Measurements from ENCODE around the gene RTP2. TPM values are rescaled to one million over a fixed set of nuclear protein-coding genes. Genes with fewer than 3 reads are reported as not detected.

Gene RTP2
- total and polyA plus RNA-seq, 2 of the 4 experiments (the other 2 are of a cell fraction), result not detected

GRCh38 chr3:187734841-187735240 is 32.5 kb upstream of the RTP2 start:
- H2BK20ac ChIP-seq (ENCODE audit: low read depth, low read length), result no peak overlapping the region
- H4K91ac ChIP-seq (ENCODE audit: insufficient read depth, low read depth, low read length), result no peak overlapping the region
- H2BK120ac ChIP-seq (ENCODE audit: low read depth, low read length), result no peak overlapping the region
- no peak overlapping the region for H3K18ac ChIP-seq (ENCODE audit: low read depth, low read length)
- H2AK5ac ChIP-seq (ENCODE audit: low read depth, low read length), result no peak overlapping the region
- CTCF ChIA-PET, result interaction anchor here (1.0 kb wide), 1 partner anchor 20 kb away, joined by 3 read pairs; no protein-coding TSS in a partner anchor
- no peak overlapping the region for H2BK15ac ChIP-seq (ENCODE audit: low read depth, low read length)
- no CpG with 5 or more reads among the region's 3 CpGs for WGBS, 2 experiments (ENCODE audit: extremely low coverage in 2 of 2, insufficient read length in 1 of 2)
- no peak overlapping the region for H3K4me3 ChIP-seq (ENCODE audit: insufficient read depth, low read depth, low read length)
- no peak overlapping the region for H2BK5ac ChIP-seq (ENCODE audit: low read depth, low read length, poor library complexity, severe bottlenecking)
- H3K4ac ChIP-seq (ENCODE audit: low read depth, low read length), result no peak overlapping the region
- H3K27me3 ChIP-seq (ENCODE audit: control insufficient read depth, insufficient read depth, low read length), result no peaks in the 10 kb centered on the region
- no peak overlapping the region for H4K8ac ChIP-seq (ENCODE audit: low read depth in 2 of 2, low read length in 2 of 2)
- no peak overlapping the region for H2AK9ac ChIP-seq (replicated peaks; ENCODE audit: low read depth, low read length, poor library complexity)
- peaks cover 41 to 75% of the 10 kb centered on the region in 2 experiments for H3K79me1 ChIP-seq (ENCODE audit: low read depth in 1 of 2, low read length in 2 of 2)
- ATAC-seq (ENCODE audit: low read depth) (no peak), DNase-seq (no peak)
- H3K27ac ChIP-seq (ENCODE audit: insufficient read depth, low read length), result no peak overlapping the region
- intact Hi-C loops (cut with micrococcal nuclease) (no loop called here), dilution Hi-C loops (cut with HindIII; ENCODE audit: low sequenced_read_pairs, unreplicated experiment) (loop anchor here (25.0 kb wide), 1 partner anchor 577 kb away; no protein-coding TSS in a partner anchor), in situ Hi-C loops (cut with MboI; ENCODE audit: low sequenced_read_pairs) (loop anchor here (10.0 to 25.0 kb wide), 5 partner anchors 677 to 1420 kb away; no protein-coding TSS in a partner anchor)
- peaks cover 43% of the 10 kb centered on the region for H4K20me1 ChIP-seq (ENCODE audit: insufficient read depth, low read length)
- no peak overlapping the region for H3K14ac ChIP-seq (replicated peaks; ENCODE audit: low read depth, low read length)
- peaks cover 17% of the 10 kb centered on the region for H3K9me1 ChIP-seq (ENCODE audit: insufficient read depth, low read length)
- no TSS peak for BruUV-seq (replicated peaks)
- TF ChIP-seq, protein P1, sequence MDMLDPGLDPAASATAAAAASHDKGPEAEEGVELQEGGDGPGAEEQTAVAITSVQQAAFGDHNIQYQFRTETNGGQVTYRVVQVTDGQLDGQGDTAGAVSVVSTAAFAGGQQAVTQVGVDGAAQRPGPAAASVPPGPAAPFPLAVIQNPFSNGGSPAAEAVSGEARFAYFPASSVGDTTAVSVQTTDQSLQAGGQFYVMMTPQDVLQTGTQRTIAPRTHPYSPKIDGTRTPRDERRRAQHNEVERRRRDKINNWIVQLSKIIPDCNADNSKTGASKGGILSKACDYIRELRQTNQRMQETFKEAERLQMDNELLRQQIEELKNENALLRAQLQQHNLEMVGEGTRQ (IDR thresholded peaks at IDR 0.05; ENCODE audit: low read depth, low read length), result no peak
- TF ChIP-seq CEBPB (IDR thresholded peaks at IDR 0.05; ENCODE audit: low read depth, low read length) (no peak), MXI1 (IDR thresholded peaks at IDR 0.05; ENCODE audit: borderline replicate concordance, low read depth, low read length) (no peak)
- H3K9me3 ChIP-seq (ENCODE audit: control insufficient read depth, insufficient read depth, low read length), result no peaks in the 10 kb centered on the region
- H2AFZ ChIP-seq (replicated peaks; ENCODE audit: low read length, poor library complexity), result no peak overlapping the region
- no peak overlapping the region for H3K23ac ChIP-seq (ENCODE audit: low read depth, low read length)
- H3K36me3 ChIP-seq (ENCODE audit: control insufficient read depth, insufficient read depth, low read length), result peaks cover 26% of the 10 kb centered on the region
- H3K56ac ChIP-seq (ENCODE audit: extremely low read depth, insufficient read depth, low read length), result no peak overlapping the region
- H3K4me1 ChIP-seq (ENCODE audit: control insufficient read depth, insufficient read depth, low read length), result peaks cover 16% of the 10 kb centered on the region
- no peak overlapping the region for H4K5ac ChIP-seq (ENCODE audit: low read depth, low read length)
- POLR2A ChIA-PET (ENCODE audit: unreplicated experiment), result no interaction called here
- no peak overlapping the region for H3K9ac ChIP-seq (ENCODE audit: low read depth, low read length)
- no peak overlapping the region for H3K4me2 ChIP-seq (ENCODE audit: low read depth, low read length)
